GM13976 (cell line): ENCODE results near the gene TTC7B.

ENCODE experiments used
- DNase-seq: peaks from one replicate; pipeline ENCODE4 v3.0.0; 2012; ENCODE audit warnings: low spot score
- CTCF ChIP-seq: IDR thresholded peaks from 2 replicates; pipeline ENCODE4 v1.5.1; 2012; ENCODE audit warnings: borderline replicate concordance, mild to moderate bottlenecking; ENCODE audit not compliant: insufficient read depth; ENCODE audit errors: extremely low read depth, missing control alignments, control extremely low read depth
- in situ Hi-C: fragments of 300-500 bp; cut with MboI; formaldehyde crosslinking; loops from one replicate; pipeline ENCODE4 v1.12.0; 2022; ENCODE audit warnings: low sequenced_read_pairs, mixed read lengths, inconsistent platforms; ENCODE audit not compliant: unreplicated experiment

Gene TTC7B

GRCh38 chr14:90796329-90796728 is 19.9 kb downstream of the TTC7B start:
- in situ Hi-C loops: no loop called here
- no peak for DNase-seq
- TF ChIP-seq CTCF: no peak

GRCh38 chr14:90795744-90796143 is 20.5 kb downstream of the TTC7B start:
- TF ChIP-seq CTCF: no peak
- in situ Hi-C loops: no loop called here
- DNase-seq: no peak

GRCh38 chr14:90791486-90791885 is 24.7 kb downstream of the TTC7B start:
- TF ChIP-seq CTCF: no peak

GRCh38 chr14:90788031-90788430 is 28.2 kb downstream of the TTC7B start:
- TF ChIP-seq CTCF: no peak
- no peak for DNase-seq
- in situ Hi-C loops: no loop called here

More at GRCh38 chr14:90791486-90791885, 24.7 kb downstream of the TTC7B start:
- in situ Hi-C loops: no loop called here
- no peak for DNase-seq

GRCh38 chr14:90785876-90786450 is 30.3 kb downstream of the TTC7B start:
- in situ Hi-C loops: no loop called here
- no peak for TF ChIP-seq CTCF

GRCh38 chr14:90785471-90785870 is 30.8 kb downstream of the TTC7B start:
- TF ChIP-seq CTCF: no peak
- in situ Hi-C loops: no loop called here

More at GRCh38 chr14:90785876-90786450, 30.3 kb downstream of the TTC7B start:
- no peak for DNase-seq

GRCh38 chr14:90784621-90785270 is 31.5 kb downstream of the TTC7B start:
- no peak for DNase-seq
- TF ChIP-seq CTCF: no peak
- in situ Hi-C loops: no loop called here

More at GRCh38 chr14:90785471-90785870, 30.8 kb downstream of the TTC7B start:
- DNase-seq: no peak
